Activated T-helper 2 cell treated with anti-CD3 and anti-CD28 coated beads, Interferon-gamma antibody, Interleukin-2, Interleukin-4, amounts not matched to agents 10 μg/mL and 5 μg/mL and 100 μg/mL, durations not matched to agents 14 hours and 24 hours and 36 hours (primary cell): ENCODE data around the gene ATP12A. TPM values are rescaled to one million over a fixed set of nuclear protein-coding genes. Genes with fewer than 3 reads are reported as not detected.

Source experiments
- DNase-seq: peaks from one replicate; pipeline ENCODE4 v3.0.0; 2021; ENCODE audit warnings: low spot score
- H3K27ac Mint-ChIP-seq: one replicate; pipeline ENCODE4 v1.8.0; 2021; ENCODE audit warnings: mixed read lengths
- H3K27me3 Mint-ChIP-seq: one replicate; pipeline ENCODE4 v1.8.0; 2021; ENCODE audit warnings: low read depth, mixed read lengths
- H3K36me3 Mint-ChIP-seq: one replicate; pipeline ENCODE4 v1.8.0; 2021; ENCODE audit warnings: low read depth, mixed read lengths
- H3K4me1 Mint-ChIP-seq: one replicate; pipeline ENCODE4 v1.8.0; 2021; ENCODE audit warnings: low read depth, mixed read lengths
- H3K4me3 Mint-ChIP-seq: one replicate; pipeline ENCODE4 v1.8.0; 2021; ENCODE audit warnings: low read depth, mild to moderate bottlenecking, moderate library complexity, mixed read lengths
- H3K9me3 Mint-ChIP-seq: one replicate; pipeline ENCODE4 v1.8.0; 2021; ENCODE audit warnings: mixed read lengths
- intact Hi-C: fragments of 100-400 bp; cut with micrococcal nuclease; formaldehyde crosslinking; loops from one replicate; pipeline ENCODE4 v1.15.1; 2023
- total RNA-seq: library from RNA; stranded (reverse); gene quantifications from 2 replicates; pipeline ENCODE4 v1.2.3, GENCODE V29; 2022

Gene ATP12A
- total RNA-seq, 1 donor from 2014 or later: 1.1 TPM

- Mint-ChIP-seq H3K4me3 (no peak overlapping the region), H3K4me1 (peaks cover 29% of the 10 kb centered on the region), H3K9me3 (no peaks in the 10 kb centered on the region), H3K27ac (no peak overlapping the region), H3K36me3 (no peaks in the 10 kb centered on the region), H3K27me3 (peaks cover 47% of the 10 kb centered on the region)
- intact Hi-C loops: loop anchor here (5.0 kb wide), 3 partner anchors 56 to 171 kb away; partner anchors contain the start of gene PARP4
- no peak for DNase-seq
Measured at GRCh38 chr13:24683351-24683750, 3.1 kb downstream of the ATP12A start.

DNA sequence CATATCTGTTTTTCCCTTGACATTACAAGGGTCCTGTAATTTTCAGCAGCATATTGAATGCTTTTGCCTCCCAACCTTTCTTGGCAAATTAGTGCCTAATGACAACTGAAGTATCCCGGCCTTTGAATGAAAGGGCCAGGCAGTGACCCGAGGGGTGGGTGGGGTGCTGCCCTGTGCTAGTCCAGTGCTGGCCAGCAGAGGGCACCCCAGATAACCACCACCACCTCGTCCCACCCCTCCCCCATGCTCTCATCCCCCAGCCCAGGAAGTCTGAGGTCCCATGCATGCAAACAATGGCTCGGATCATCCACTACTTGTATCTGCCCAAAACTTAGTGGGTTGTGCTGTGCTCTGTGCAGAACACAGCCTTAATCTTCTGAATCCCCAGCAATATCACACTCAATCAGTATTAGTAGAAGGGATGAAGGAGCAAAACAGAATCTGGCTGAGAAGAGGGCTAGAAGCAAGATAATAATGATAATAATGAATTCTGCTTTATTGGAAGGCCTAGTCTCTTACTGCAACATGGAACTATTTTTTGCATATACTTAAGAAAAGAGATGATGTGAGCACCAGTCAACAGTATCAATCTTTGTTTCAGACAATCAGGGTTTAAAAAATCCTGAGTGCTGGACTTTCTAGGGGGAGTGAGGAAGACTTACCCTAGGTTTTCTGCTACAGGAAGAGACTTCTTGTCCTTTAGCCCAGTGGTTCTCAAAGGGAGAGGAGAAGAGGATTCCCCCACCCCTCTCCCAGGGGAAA lies 3.8 kb downstream of the ATP12A start:
- intact Hi-C loops: loop anchor here (1.0 to 5.0 kb wide), 4 partner anchors 44 to 172 kb away; partner anchors contain the start of gene PARP4
- peak; percentile 37 for DNase-seq
- Mint-ChIP-seq H3K27ac (peak overlapping the region; percentile 38), H3K27me3 (peaks cover 47% of the 10 kb centered on the region), H3K4me3 (no peak overlapping the region), H3K9me3 (no peaks in the 10 kb centered on the region), H3K36me3 (no peaks in the 10 kb centered on the region), H3K4me1 (peaks cover 28% of the 10 kb centered on the region)

GRCh38 chr13:24684600-24684998 lies 4.4 kb downstream of the ATP12A start:
- peaks cover 26% of the 10 kb centered on the region for H3K4me1 Mint-ChIP-seq
- H3K36me3 Mint-ChIP-seq: no peaks in the 10 kb centered on the region
- no peaks in the 10 kb centered on the region for H3K9me3 Mint-ChIP-seq
- peaks cover 42% of the 10 kb centered on the region for H3K27me3 Mint-ChIP-seq
- H3K4me3 Mint-ChIP-seq: no peak overlapping the region
- no peak for DNase-seq
- intact Hi-C loops: loop anchor here (1.0 to 5.0 kb wide), 4 partner anchors 44 to 172 kb away; partner anchors contain the start of gene PARP4
- H3K27ac Mint-ChIP-seq: peak overlapping the region; percentile 38

GRCh38 chr13:24685314-24685713 lies 5.1 kb downstream of the ATP12A start:
- H3K9me3 Mint-ChIP-seq: no peaks in the 10 kb centered on the region
- intact Hi-C loops: no loop called here
- peaks cover 23% of the 10 kb centered on the region for H3K4me1 Mint-ChIP-seq
- no peak overlapping the region for H3K4me3 Mint-ChIP-seq
- no peak for DNase-seq
- H3K27ac Mint-ChIP-seq: no peak overlapping the region
- no peaks in the 10 kb centered on the region for H3K36me3 Mint-ChIP-seq
- H3K27me3 Mint-ChIP-seq: peaks cover 40% of the 10 kb centered on the region

GRCh38 chr13:24687611-24688010 lies 7.4 kb downstream of the ATP12A start:
- no peak for DNase-seq
- Mint-ChIP-seq H3K4me3 (no peak overlapping the region), H3K36me3 (no peaks in the 10 kb centered on the region), H3K27ac (no peak overlapping the region), H3K27me3 (peaks cover 39% of the 10 kb centered on the region), H3K9me3 (no peaks in the 10 kb centered on the region), H3K4me1 (peaks cover 18% of the 10 kb centered on the region)
- intact Hi-C loops: no loop called here

- intact Hi-C loops: no loop called here
- Mint-ChIP-seq H3K27ac (no peak overlapping the region), H3K36me3 (no peaks in the 10 kb centered on the region), H3K27me3 (peaks cover 41% of the 10 kb centered on the region), H3K9me3 (no peaks in the 10 kb centered on the region), H3K4me1 (peaks cover 18% of the 10 kb centered on the region), H3K4me3 (no peak overlapping the region)
- no peak for DNase-seq
Measured at GRCh38 chr13:24688111-24688510, 7.9 kb downstream of the ATP12A start.

DNA sequence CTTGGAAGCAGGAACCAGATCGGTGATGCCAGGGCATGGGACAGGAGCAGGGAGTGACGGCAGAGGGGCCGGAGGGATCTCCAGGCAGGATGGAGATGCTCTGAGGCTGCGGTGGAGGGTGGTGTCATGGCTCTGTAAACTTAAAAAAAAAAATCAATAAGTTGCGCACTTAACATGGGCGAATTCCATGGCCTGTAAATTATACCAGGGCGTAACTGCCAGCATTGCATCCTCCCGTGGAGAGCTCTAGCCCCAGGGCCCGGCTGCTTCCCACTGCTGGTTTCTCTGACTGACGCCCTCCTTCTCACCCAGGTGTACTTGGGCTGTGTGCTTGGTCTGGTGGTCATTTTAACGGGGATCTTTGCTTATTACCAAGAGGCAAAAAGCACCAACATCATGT lies 8.7 kb downstream of the ATP12A start:
- no peak overlapping the region for H3K27ac Mint-ChIP-seq

GRCh38 chr13:24691381-24691780 lies 11.2 kb downstream of the ATP12A start:
- H3K27me3 Mint-ChIP-seq: peaks cover 41% of the 10 kb centered on the region
- no peaks in the 10 kb centered on the region for H3K36me3 Mint-ChIP-seq
- peaks cover 4% of the 10 kb centered on the region for H3K4me1 Mint-ChIP-seq
- H3K9me3 Mint-ChIP-seq: no peaks in the 10 kb centered on the region
- H3K27ac Mint-ChIP-seq: no peak overlapping the region
- no peak overlapping the region for H3K4me3 Mint-ChIP-seq
- intact Hi-C loops: no loop called here
- no peak for DNase-seq

More for the DNA sequence above, 8.7 kb downstream of the ATP12A start:
- Mint-ChIP-seq H3K36me3 (no peaks in the 10 kb centered on the region), H3K9me3 (no peaks in the 10 kb centered on the region), H3K27me3 (peaks cover 45% of the 10 kb centered on the region), H3K4me1 (peaks cover 14% of the 10 kb centered on the region), H3K4me3 (no peak overlapping the region)
- DNase-seq: no peak
- intact Hi-C loops: no loop called here

DNA sequence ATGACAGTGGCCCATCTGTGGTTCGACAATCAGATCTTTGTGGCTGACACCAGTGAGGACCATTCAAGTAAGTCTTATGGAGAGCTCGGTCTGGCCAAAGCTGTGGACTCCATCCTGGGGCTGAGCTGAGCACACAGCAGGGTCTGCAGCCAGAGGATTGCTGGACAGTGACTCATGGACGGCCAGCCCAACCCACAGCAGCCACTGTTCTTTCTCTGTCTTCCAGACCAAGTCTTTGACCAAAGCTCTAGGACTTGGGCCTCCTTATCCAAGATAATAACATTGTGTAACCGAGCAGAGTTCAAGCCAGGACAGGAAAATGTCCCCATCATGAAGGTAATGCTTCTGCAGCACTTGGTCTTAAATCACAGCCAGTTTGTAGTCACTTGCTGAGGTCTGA lies 12.4 kb downstream of the ATP12A start:
- Mint-ChIP-seq H3K9me3 (no peaks in the 10 kb centered on the region), H3K27me3 (peaks cover 34% of the 10 kb centered on the region), H3K27ac (no peak overlapping the region), H3K36me3 (no peaks in the 10 kb centered on the region), H3K4me1 (peaks cover 4% of the 10 kb centered on the region), H3K4me3 (no peak overlapping the region)
- intact Hi-C loops: no loop called here
- DNase-seq: no peak

- intact Hi-C loops: loop anchor here (1.0 kb wide), 1 partner anchor 34 kb away; no protein-coding TSS in a partner anchor
- H3K27ac Mint-ChIP-seq: no peak overlapping the region
- peaks cover 30% of the 10 kb centered on the region for H3K27me3 Mint-ChIP-seq
- H3K4me1 Mint-ChIP-seq: peaks cover 4% of the 10 kb centered on the region
- no peaks in the 10 kb centered on the region for H3K36me3 Mint-ChIP-seq
- DNase-seq: peak; percentile 35
- no peak overlapping the region for H3K4me3 Mint-ChIP-seq
- no peaks in the 10 kb centered on the region for H3K9me3 Mint-ChIP-seq
Measured at GRCh38 chr13:24693862-24694471, 13.8 kb downstream of the ATP12A start.

DNA sequence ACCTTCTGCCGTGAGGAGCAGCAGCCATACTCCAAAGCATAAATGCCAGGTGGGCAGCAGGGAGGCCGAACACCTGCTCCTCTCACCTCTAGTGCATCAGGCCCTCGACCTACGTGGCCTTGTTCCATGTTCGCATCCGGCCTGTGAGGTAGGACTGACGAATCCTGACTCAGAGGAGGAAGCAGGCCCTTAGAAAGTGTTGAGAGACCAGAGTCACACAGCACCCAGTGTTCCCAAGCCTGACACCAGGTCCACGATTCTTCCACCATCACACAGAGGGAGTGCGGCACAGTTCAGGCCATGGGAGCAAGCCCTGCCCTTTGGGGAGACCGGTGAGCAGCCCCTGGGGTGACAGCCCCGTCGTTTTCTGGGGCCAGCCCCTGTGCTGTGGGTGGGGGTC lies 14.7 kb downstream of the ATP12A start:
- no peak for DNase-seq
- peaks cover 28% of the 10 kb centered on the region for H3K27me3 Mint-ChIP-seq
- intact Hi-C loops: loop anchor here (1.0 kb wide), 1 partner anchor 33 kb away; no protein-coding TSS in a partner anchor
- H3K9me3 Mint-ChIP-seq: no peaks in the 10 kb centered on the region
- no peaks in the 10 kb centered on the region for H3K36me3 Mint-ChIP-seq
- H3K27ac Mint-ChIP-seq: no peak overlapping the region
- H3K4me1 Mint-ChIP-seq: peaks cover 4% of the 10 kb centered on the region
- no peak overlapping the region for H3K4me3 Mint-ChIP-seq

DNA sequence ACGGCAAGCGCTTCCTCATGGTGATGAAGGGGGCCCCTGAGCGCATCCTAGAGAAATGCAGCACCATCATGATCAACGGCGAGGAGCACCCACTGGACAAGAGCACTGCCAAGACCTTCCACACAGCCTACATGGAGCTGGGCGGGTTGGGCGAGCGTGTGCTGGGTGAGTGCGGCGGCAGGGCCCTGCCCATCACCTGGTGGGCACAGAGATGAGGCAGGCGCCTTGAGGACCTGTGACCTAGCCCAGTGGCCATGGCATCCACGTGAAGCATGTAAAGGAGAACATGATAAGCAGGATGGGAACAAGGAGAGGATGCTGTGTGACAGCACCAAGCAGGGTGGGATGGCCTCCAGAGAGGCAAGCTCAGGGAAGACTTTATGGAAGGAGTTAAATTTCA lies 18.5 kb downstream of the ATP12A start:
- Mint-ChIP-seq H3K4me1 (peaks cover 11% of the 10 kb centered on the region), H3K36me3 (no peaks in the 10 kb centered on the region), H3K27me3 (peaks cover 12% of the 10 kb centered on the region), H3K27ac (no peak overlapping the region), H3K4me3 (no peak overlapping the region), H3K9me3 (no peaks in the 10 kb centered on the region)
- intact Hi-C loops: no loop called here
- DNase-seq: no peak

GRCh38 chr13:24699541-24699940 lies 19.3 kb downstream of the ATP12A start:
- no peaks in the 10 kb centered on the region for H3K36me3 Mint-ChIP-seq
- no peaks in the 10 kb centered on the region for H3K9me3 Mint-ChIP-seq
- intact Hi-C loops: no loop called here
- DNase-seq: no peak
- no peak overlapping the region for H3K27ac Mint-ChIP-seq
- no peak overlapping the region for H3K4me3 Mint-ChIP-seq
- peaks cover 11% of the 10 kb centered on the region for H3K27me3 Mint-ChIP-seq
- peaks cover 6% of the 10 kb centered on the region for H3K4me1 Mint-ChIP-seq
